Cardiac fibroblast (primary cell): Measurements from ENCODE around the gene BICD1.

ENCODE experiments used
- DNase-seq, 2 donors: peaks; one replicate each; pipeline versions ENCODE4 v3.0.0 to v3.0.0-alpha.2; 2010; ENCODE audit warnings: low read depth in 2 of 2
- H3K4me3 ChIP-seq, 2 donors: replicated peaks in 1 of 2; 1 replicate in 1 of 2; 2 replicates in 1 of 2; pipeline ENCODE4 v1.5.1; 2011; ENCODE audit warnings: low read depth in 2 of 2, low read length in 2 of 2, mild to moderate bottlenecking in 2 of 2, moderate library complexity in 1 of 2
- TF ChIP-seq, protein P1 (sequence below): IDR thresholded peaks from one replicate; pipeline ENCODE4 v1.5.1; 2011; ENCODE audit warnings: low read depth, mild to moderate bottlenecking, low read length, inconsistent platforms

Gene BICD1

DNA sequence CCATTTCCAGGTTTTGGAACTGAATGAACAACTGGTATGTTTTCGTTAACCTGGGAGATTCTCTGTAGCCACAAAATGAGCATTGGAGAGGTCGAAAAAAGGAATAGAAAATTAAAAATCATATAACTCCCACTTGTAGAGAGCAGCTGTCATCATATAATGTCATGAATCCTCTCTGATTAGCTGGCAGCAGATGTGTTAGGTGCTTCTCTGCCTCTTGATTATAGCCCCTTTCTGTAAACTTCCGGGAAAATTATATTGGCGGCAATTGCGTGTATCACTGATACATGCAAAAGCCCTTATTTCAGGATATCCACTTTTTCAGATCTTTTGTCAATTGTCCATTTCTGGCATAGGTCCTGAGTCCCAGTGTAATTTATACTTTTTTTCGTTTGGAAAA, 324.4 kb downstream of the BICD1 start:
- H3K4me3 ChIP-seq, result no peak overlapping the region
- DNase-seq, result no peak
- TF ChIP-seq, protein P1, sequence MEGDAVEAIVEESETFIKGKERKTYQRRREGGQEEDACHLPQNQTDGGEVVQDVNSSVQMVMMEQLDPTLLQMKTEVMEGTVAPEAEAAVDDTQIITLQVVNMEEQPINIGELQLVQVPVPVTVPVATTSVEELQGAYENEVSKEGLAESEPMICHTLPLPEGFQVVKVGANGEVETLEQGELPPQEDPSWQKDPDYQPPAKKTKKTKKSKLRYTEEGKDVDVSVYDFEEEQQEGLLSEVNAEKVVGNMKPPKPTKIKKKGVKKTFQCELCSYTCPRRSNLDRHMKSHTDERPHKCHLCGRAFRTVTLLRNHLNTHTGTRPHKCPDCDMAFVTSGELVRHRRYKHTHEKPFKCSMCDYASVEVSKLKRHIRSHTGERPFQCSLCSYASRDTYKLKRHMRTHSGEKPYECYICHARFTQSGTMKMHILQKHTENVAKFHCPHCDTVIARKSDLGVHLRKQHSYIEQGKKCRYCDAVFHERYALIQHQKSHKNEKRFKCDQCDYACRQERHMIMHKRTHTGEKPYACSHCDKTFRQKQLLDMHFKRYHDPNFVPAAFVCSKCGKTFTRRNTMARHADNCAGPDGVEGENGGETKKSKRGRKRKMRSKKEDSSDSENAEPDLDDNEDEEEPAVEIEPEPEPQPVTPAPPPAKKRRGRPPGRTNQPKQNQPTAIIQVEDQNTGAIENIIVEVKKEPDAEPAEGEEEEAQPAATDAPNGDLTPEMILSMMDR, result no peak
